Anterior cingulate cortex (tissue), 58 donors: ENCODE measurements around the gene TKTL1.
"Not testable (repeated sequence)": the region's sequence is repeated elsewhere in the genome, so short reads cannot be mapped to it uniquely, and the experiment has no call there.

Source experiments
- DNase-seq, 58 donors: peaks; one replicate each; lab custom pipeline; 2025; lab: John Stamatoyannopoulos, UW

TKTL1 gene

GRCh38 chrX:154295664-154296310, at the start of gene TKTL1:
Gene TKTL1 (plus strand): TSS chrX:154295795. CDS start chrX:154295860, 65 bp downstream.
- DNase-seq: no peak

GRCh38 chrX:154247377-154248045, 48.1 kb upstream of the TKTL1 start:
- DNase-seq: not testable (repeated sequence)

GRCh38 chrX:154248076-154248475, 47.5 kb upstream of the TKTL1 start:
- DNase-seq: not testable (repeated sequence)

GRCh38 chrX:154257282-154257681, 38.3 kb upstream of the TKTL1 start, which contains the start of gene OPN1MW3:
Gene OPN1MW3 (plus strand): TSS chrX:154257582. CDS start chrX:154257620, 38 bp downstream.
- DNase-seq: not testable (repeated sequence)

GRCh38 chrX:154258711-154259110, 36.9 kb upstream of the TKTL1 start:
- DNase-seq: not testable (repeated sequence)

GRCh38 chrX:154263072-154263471, 32.5 kb upstream of the TKTL1 start:
- DNase-seq: not testable (repeated sequence)

- not testable (repeated sequence) for DNase-seq
Observed at GRCh38 chrX:154269245-154269644, 26.4 kb upstream of the TKTL1 start.

GRCh38 chrX:154284489-154285338, 10.9 kb upstream of the TKTL1 start:
- not testable (repeated sequence) for DNase-seq

GRCh38 chrX:154286406-154286805, 9.2 kb upstream of the TKTL1 start:
- not testable (repeated sequence) for DNase-seq

- no peak for DNase-seq
Observed at GRCh38 chrX:154294791-154295574, 612 bp upstream of the TKTL1 start, which contains the start of gene TEX28. Gene TEX28 (minus strand): TSS chrX:154295124. CDS start chrX:154292117, 3,007 bp downstream.

- DNase-seq: no peak
Observed at GRCh38 chrX:154296731-154297130, 1.1 kb downstream of the TKTL1 start.

- DNase-seq: no peak
Observed at GRCh38 chrX:154298312-154298711, 2.7 kb downstream of the TKTL1 start.

- no peak for DNase-seq
Observed at GRCh38 chrX:154300816-154301215, 5.2 kb downstream of the TKTL1 start.

- DNase-seq: not testable (repeated sequence)
Observed at GRCh38 chrX:154302998-154303397, 7.4 kb downstream of the TKTL1 start.

- DNase-seq: peak in 1 of 58 donors; percentile 4
Observed at GRCh38 chrX:154303476-154303875, 7.9 kb downstream of the TKTL1 start.

- no peak for DNase-seq
Observed at GRCh38 chrX:154304846-154305245, 9.3 kb downstream of the TKTL1 start.

- DNase-seq: no peak
Observed at GRCh38 chrX:154305541-154306205, 10.1 kb downstream of the TKTL1 start.

- peak in 3 of 58 donors; percentile 2 to 18 (median 9) for DNase-seq
Observed at GRCh38 chrX:154307202-154307601, 11.6 kb downstream of the TKTL1 start.
